WTC11 (cell line): ENCODE results near the gene HES4. TPM values are rescaled to one million over a fixed set of nuclear protein-coding genes. Genes with fewer than 3 reads are reported as not detected.

Source experiments
- ATAC-seq: fragments of 200-7000 bp; cut with Tn5 transposase; 2 replicates; pipeline ENCODE4 v1.10.0; 2021; ENCODE audit warnings: mild to moderate bottlenecking, moderate library complexity
- CTCF ChIA-PET: fragments of 300-600 bp; sonication (Branson Sonifier 250); formaldehyde crosslinking; loops from one replicate; lab custom pipeline; 2021; ENCODE audit warnings: antibody characterized with exemption; lab: Charles Lee
- POLR2A ChIA-PET: fragments of 350-600 bp; sonication (Branson Sonifier 250); formaldehyde crosslinking; loops from one replicate; lab custom pipeline; 2021; ENCODE audit warnings: antibody characterized with exemption; lab: Charles Lee
- DNase-seq: peaks from one replicate; pipeline ENCODE4 v3.0.0; 2021; ENCODE audit warnings: low spot score
- H3K27ac Mint-ChIP-seq: 2 replicates; pipeline ENCODE4 v1.8.0; 2021; ENCODE audit warnings: mixed read lengths
- H3K27me3 Mint-ChIP-seq: 2 replicates; pipeline ENCODE4 v1.8.0; 2021; ENCODE audit warnings: low read depth, mild to moderate bottlenecking, moderate library complexity, mixed read lengths
- H3K36me3 Mint-ChIP-seq: 2 replicates; pipeline ENCODE4 v1.8.0; 2021; ENCODE audit warnings: mixed read lengths
- H3K4me1 Mint-ChIP-seq: 2 replicates; pipeline ENCODE4 v1.8.0; 2022; ENCODE audit warnings: mixed read lengths
- H3K4me3 Mint-ChIP-seq: 2 replicates; pipeline ENCODE4 v1.8.0; 2021; ENCODE audit warnings: mild to moderate bottlenecking, moderate library complexity, mixed read lengths
- H3K9me3 Mint-ChIP-seq: 2 replicates; pipeline ENCODE4 v1.8.0; 2021; ENCODE audit warnings: mixed read lengths
- CREB1 ChIP-seq: sonication (generic); formaldehyde crosslinking; IDR thresholded peaks from 2 replicates; pipeline ENCODE4 v1.8.0; 2023; ENCODE audit warnings: mild to moderate bottlenecking, missing genetic modification reagents
- ELF4 ChIP-seq: sonication (generic); formaldehyde crosslinking; IDR thresholded peaks from 2 replicates; pipeline ENCODE4 v1.8.1; 2022; ENCODE audit warnings: low read depth, mild to moderate bottlenecking, moderate library complexity, missing genetic modification reagents
- FOXJ3 ChIP-seq: sonication (generic); formaldehyde crosslinking; IDR thresholded peaks from 2 replicates; pipeline ENCODE4 v1.9.0; 2021; ENCODE audit warnings: missing genetic modification reagents, mild to moderate bottlenecking, borderline replicate concordance
- FOXP1 ChIP-seq: sonication (generic); formaldehyde crosslinking; IDR thresholded peaks from 2 replicates; pipeline ENCODE4 v1.8.0; 2022; ENCODE audit warnings: missing genetic modification reagents, mild to moderate bottlenecking, moderate library complexity, borderline replicate concordance
- TEAD4 ChIP-seq: sonication (generic); formaldehyde crosslinking; IDR thresholded peaks from 2 replicates; pipeline ENCODE4 v1.8.0; 2022; ENCODE audit warnings: mild to moderate bottlenecking, missing genetic modification reagents
- ZNF138 ChIP-seq: sonication (generic); formaldehyde crosslinking; conservative IDR thresholded peaks from 2 replicates; pipeline ENCODE4 v1.8.1; 2022; ENCODE audit warnings: mild to moderate bottlenecking, moderate library complexity, missing genetic modification reagents
- ZNF423 ChIP-seq: fragments of 250-450 bp; sonication (Bioruptor Pico); IDR thresholded peaks from 2 replicates; pipeline ENCODE4 v2.1.2; 2022; ENCODE audit warnings: mild to moderate bottlenecking, moderate library complexity
- total RNA-seq: library from RNA; stranded (reverse); gene quantifications from 3 replicates; pipeline ENCODE4 v1.2.3, GENCODE V29; 2021
- TF ChIP-seq, protein P1 (sequence below): sonication (generic); formaldehyde crosslinking; IDR thresholded peaks from 2 replicates; pipeline ENCODE4 v1.8.0; 2023; ENCODE audit warnings: missing genetic modification reagents, mild to moderate bottlenecking, borderline replicate concordance
- TF ChIP-seq, protein P2 (sequence below): fragments of 250-450 bp; sonication (Bioruptor Pico); IDR thresholded peaks from 2 replicates; pipeline ENCODE4 v1.8.0; 2021; ENCODE audit warnings: mild to moderate bottlenecking
- TF ChIP-seq, protein P3 (sequence below): sonication (generic); formaldehyde crosslinking; IDR thresholded peaks from 2 replicates; pipeline ENCODE4 v1.8.1; 2022; ENCODE audit warnings: mild to moderate bottlenecking, moderate library complexity, missing genetic modification reagents
- TF ChIP-seq, protein P4 (sequence below): fragments of 250-450 bp; sonication (Bioruptor Pico); IDR thresholded peaks from 2 replicates; pipeline ENCODE4 v1.9.0; 2021; ENCODE audit warnings: moderate library complexity, mild to moderate bottlenecking, inconsistent platforms, borderline replicate concordance
- TF ChIP-seq, protein P5 (sequence below): sonication (generic); formaldehyde crosslinking; IDR thresholded peaks from 2 replicates; pipeline ENCODE4 v1.8.1; 2022; ENCODE audit warnings: missing genetic modification reagents, borderline replicate concordance
- TF ChIP-seq, protein P6 (sequence below): sonication (generic); formaldehyde crosslinking; IDR thresholded peaks from 2 replicates; pipeline ENCODE4 v1.8.1; 2023; ENCODE audit warnings: mild to moderate bottlenecking, missing genetic modification reagents, moderate library complexity
- TF ChIP-seq, protein P7 (sequence below): sonication (generic); formaldehyde crosslinking; IDR thresholded peaks from 2 replicates; pipeline ENCODE4 v1.8.0; 2023; ENCODE audit warnings: mild to moderate bottlenecking, missing genetic modification reagents
- TF ChIP-seq, protein P8 (sequence below): sonication (generic); formaldehyde crosslinking; IDR thresholded peaks from 2 replicates; pipeline ENCODE4 v1.8.1; 2023; ENCODE audit warnings: mild to moderate bottlenecking, moderate library complexity, missing genetic modification reagents
- TF ChIP-seq, protein P9 (sequence below): sonication (generic); formaldehyde crosslinking; IDR thresholded peaks from 2 replicates; pipeline ENCODE4 v1.8.0; 2022; ENCODE audit warnings: mild to moderate bottlenecking, missing genetic modification reagents

Gene HES4
- total RNA-seq, 1 experiment from 2014 or later = 4.5 TPM

DNA sequence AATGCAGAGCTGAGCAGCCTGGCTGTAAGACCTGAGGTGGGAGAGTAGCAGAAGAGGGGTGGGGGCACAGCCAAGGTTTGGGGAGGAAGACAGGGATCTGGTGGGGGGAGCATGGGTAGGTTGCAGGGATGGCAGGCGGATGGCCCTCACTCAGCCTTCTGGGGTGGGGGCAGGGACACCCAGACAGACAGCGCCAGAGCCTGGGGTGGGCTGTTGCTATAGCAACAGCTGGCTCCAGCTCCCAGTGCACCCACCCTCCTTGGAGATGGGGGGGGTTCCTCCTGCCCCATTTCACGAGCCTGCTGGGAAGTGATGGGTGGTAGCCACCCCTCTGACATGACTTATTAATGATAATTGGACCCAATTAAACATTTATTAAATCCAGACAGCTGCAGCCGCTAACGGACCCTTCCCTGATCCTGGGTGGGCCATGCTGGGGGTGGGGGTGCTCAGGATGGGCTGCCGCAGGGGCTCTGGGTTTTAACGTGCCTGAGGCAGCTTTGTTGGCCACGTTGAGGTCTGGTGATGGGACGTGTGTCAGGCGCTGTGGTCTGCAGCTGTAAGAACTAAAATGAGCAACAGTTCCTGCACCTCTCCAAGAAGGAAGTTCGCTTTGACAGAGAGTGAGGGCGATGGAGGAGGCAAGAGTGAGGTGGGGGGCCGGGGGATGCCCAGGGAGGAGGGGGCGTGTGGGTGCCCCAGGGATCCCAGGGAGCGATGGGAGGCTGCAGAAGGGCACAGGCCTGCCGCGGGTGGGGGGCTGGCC is 39.4 kb upstream of the HES4 start (continued):
- TF ChIP-seq, protein P1, sequence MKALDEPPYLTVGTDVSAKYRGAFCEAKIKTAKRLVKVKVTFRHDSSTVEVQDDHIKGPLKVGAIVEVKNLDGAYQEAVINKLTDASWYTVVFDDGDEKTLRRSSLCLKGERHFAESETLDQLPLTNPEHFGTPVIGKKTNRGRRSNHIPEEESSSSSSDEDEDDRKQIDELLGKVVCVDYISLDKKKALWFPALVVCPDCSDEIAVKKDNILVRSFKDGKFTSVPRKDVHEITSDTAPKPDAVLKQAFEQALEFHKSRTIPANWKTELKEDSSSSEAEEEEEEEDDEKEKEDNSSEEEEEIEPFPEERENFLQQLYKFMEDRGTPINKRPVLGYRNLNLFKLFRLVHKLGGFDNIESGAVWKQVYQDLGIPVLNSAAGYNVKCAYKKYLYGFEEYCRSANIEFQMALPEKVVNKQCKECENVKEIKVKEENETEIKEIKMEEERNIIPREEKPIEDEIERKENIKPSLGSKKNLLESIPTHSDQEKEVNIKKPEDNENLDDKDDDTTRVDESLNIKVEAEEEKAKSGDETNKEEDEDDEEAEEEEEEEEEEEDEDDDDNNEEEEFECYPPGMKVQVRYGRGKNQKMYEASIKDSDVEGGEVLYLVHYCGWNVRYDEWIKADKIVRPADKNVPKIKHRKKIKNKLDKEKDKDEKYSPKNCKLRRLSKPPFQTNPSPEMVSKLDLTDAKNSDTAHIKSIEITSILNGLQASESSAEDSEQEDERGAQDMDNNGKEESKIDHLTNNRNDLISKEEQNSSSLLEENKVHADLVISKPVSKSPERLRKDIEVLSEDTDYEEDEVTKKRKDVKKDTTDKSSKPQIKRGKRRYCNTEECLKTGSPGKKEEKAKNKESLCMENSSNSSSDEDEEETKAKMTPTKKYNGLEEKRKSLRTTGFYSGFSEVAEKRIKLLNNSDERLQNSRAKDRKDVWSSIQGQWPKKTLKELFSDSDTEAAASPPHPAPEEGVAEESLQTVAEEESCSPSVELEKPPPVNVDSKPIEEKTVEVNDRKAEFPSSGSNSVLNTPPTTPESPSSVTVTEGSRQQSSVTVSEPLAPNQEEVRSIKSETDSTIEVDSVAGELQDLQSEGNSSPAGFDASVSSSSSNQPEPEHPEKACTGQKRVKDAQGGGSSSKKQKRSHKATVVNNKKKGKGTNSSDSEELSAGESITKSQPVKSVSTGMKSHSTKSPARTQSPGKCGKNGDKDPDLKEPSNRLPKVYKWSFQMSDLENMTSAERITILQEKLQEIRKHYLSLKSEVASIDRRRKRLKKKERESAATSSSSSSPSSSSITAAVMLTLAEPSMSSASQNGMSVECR (CRISPR knock-in tag) = no peak
- TF ChIP-seq ZNF423 (CRISPR knock-in tag) = no peak
- TF ChIP-seq FOXJ3 (CRISPR knock-in tag) = no peak
- TF ChIP-seq ELF4 = no peak
- TF ChIP-seq, protein P2, sequence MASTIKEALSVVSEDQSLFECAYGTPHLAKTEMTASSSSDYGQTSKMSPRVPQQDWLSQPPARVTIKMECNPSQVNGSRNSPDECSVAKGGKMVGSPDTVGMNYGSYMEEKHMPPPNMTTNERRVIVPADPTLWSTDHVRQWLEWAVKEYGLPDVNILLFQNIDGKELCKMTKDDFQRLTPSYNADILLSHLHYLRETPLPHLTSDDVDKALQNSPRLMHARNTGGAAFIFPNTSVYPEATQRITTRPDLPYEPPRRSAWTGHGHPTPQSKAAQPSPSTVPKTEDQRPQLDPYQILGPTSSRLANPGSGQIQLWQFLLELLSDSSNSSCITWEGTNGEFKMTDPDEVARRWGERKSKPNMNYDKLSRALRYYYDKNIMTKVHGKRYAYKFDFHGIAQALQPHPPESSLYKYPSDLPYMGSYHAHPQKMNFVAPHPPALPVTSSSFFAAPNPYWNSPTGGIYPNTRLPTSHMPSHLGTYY = no peak
- TF ChIP-seq, protein P3, sequence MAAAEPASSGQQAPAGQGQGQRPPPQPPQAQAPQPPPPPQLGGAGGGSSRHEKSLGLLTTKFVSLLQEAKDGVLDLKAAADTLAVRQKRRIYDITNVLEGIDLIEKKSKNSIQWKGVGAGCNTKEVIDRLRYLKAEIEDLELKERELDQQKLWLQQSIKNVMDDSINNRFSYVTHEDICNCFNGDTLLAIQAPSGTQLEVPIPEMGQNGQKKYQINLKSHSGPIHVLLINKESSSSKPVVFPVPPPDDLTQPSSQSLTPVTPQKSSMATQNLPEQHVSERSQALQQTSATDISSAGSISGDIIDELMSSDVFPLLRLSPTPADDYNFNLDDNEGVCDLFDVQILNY (CRISPR knock-in tag) = no peak
- no peak for TF ChIP-seq TEAD4 (CRISPR knock-in tag)
- TF ChIP-seq, protein P4, sequence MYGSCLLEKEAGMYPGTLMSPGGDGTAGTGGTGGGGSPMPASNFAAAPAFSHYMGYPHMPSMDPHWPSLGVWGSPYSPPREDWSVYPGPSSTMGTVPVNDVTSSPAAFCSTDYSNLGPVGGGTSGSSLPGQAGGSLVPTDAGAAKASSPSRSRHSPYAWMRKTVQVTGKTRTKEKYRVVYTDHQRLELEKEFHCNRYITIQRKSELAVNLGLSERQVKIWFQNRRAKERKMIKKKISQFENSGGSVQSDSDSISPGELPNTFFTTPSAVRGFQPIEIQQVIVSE (CRISPR knock-in tag) = no peak
- no peak for TF ChIP-seq FOXP1 (CRISPR knock-in tag)
- TF ChIP-seq, protein P5, sequence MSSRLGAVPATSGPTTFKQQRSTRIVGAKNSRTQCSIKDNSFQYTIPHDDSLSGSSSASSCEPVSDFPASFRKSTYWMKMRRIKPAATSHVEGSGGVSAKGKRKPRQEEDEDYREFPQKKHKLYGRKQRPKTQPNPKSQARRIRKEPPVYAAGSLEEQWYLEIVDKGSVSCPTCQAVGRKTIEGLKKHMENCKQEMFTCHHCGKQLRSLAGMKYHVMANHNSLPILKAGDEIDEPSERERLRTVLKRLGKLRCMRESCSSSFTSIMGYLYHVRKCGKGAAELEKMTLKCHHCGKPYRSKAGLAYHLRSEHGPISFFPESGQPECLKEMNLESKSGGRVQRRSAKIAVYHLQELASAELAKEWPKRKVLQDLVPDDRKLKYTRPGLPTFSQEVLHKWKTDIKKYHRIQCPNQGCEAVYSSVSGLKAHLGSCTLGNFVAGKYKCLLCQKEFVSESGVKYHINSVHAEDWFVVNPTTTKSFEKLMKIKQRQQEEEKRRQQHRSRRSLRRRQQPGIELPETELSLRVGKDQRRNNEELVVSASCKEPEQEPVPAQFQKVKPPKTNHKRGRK (CRISPR knock-in tag) = no peak

DNA sequence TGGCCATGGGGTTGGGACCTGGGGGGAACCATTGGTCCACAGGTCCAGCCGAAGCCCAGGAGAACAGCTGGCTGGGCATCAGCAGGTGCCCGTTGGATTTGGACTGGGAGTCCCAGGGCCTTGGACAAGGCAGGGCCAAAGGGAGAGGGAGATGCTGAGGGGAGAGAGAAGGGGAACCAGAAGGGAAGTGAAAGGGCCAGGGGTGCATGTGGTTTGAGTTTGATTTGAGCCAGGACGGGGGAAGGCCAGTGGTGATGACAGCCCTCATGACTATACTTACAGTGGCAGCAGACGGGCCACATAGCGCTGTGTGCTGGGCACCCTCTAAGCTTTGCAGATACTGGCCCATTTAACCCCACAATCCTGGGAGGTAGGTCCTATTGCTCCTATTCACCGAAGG is 38.8 kb upstream of the HES4 start:
- Mint-ChIP-seq H3K9me3 (no peaks in the 10 kb centered on the region), H3K36me3 (peaks cover 7% of the 10 kb centered on the region; the same call in 1 of the 2 replicates), H3K4me3 (no peak overlapping the region), H3K4me1 (peaks cover 5% of the 10 kb centered on the region), H3K27me3 (peaks cover 46% of the 10 kb centered on the region), H3K27ac (no peak overlapping the region)
- ATAC-seq (no peak), DNase-seq (no peak)
- CTCF ChIA-PET = interaction anchor here (1.0 to 4.0 kb wide), 6 partner anchors 19 to 134 kb away, joined by 3 to 35 read pairs (median 5); partner anchors contain the start of gene AGRN
- POLR2A ChIA-PET = no interaction called here
- TF ChIP-seq CREB1 (CRISPR knock-in tag) (no peak), ZNF138 (CRISPR knock-in tag) (no peak)
- TF ChIP-seq, protein P6, sequence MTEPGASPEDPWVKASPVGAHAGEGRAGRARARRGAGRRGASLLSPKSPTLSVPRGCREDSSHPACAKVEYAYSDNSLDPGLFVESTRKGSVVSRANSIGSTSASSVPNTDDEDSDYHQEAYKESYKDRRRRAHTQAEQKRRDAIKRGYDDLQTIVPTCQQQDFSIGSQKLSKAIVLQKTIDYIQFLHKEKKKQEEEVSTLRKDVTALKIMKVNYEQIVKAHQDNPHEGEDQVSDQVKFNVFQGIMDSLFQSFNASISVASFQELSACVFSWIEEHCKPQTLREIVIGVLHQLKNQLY (CRISPR knock-in tag) = no peak
- TF ChIP-seq, protein P7, sequence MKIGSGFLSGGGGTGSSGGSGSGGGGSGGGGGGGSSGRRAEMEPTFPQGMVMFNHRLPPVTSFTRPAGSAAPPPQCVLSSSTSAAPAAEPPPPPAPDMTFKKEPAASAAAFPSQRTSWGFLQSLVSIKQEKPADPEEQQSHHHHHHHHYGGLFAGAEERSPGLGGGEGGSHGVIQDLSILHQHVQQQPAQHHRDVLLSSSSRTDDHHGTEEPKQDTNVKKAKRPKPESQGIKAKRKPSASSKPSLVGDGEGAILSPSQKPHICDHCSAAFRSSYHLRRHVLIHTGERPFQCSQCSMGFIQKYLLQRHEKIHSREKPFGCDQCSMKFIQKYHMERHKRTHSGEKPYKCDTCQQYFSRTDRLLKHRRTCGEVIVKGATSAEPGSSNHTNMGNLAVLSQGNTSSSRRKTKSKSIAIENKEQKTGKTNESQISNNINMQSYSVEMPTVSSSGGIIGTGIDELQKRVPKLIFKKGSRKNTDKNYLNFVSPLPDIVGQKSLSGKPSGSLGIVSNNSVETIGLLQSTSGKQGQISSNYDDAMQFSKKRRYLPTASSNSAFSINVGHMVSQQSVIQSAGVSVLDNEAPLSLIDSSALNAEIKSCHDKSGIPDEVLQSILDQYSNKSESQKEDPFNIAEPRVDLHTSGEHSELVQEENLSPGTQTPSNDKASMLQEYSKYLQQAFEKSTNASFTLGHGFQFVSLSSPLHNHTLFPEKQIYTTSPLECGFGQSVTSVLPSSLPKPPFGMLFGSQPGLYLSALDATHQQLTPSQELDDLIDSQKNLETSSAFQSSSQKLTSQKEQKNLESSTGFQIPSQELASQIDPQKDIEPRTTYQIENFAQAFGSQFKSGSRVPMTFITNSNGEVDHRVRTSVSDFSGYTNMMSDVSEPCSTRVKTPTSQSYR (CRISPR knock-in tag) = no peak
- TF ChIP-seq, protein P8, sequence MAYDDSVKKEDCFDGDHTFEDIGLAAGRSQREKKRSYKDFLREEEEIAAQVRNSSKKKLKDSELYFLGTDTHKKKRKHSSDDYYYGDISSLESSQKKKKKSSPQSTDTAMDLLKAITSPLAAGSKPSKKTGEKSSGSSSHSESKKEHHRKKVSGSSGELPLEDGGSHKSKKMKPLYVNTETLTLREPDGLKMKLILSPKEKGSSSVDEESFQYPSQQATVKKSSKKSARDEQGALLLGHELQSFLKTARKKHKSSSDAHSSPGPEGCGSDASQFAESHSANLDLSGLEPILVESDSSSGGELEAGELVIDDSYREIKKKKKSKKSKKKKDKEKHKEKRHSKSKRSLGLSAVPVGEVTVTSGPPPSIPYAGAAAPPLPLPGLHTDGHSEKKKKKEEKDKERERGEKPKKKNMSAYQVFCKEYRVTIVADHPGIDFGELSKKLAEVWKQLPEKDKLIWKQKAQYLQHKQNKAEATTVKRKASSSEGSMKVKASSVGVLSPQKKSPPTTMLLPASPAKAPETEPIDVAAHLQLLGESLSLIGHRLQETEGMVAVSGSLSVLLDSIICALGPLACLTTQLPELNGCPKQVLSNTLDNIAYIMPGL (CRISPR knock-in tag) = no peak
- TF ChIP-seq, protein P4 (CRISPR knock-in tag) = no peak
- TF ChIP-seq, protein P9, sequence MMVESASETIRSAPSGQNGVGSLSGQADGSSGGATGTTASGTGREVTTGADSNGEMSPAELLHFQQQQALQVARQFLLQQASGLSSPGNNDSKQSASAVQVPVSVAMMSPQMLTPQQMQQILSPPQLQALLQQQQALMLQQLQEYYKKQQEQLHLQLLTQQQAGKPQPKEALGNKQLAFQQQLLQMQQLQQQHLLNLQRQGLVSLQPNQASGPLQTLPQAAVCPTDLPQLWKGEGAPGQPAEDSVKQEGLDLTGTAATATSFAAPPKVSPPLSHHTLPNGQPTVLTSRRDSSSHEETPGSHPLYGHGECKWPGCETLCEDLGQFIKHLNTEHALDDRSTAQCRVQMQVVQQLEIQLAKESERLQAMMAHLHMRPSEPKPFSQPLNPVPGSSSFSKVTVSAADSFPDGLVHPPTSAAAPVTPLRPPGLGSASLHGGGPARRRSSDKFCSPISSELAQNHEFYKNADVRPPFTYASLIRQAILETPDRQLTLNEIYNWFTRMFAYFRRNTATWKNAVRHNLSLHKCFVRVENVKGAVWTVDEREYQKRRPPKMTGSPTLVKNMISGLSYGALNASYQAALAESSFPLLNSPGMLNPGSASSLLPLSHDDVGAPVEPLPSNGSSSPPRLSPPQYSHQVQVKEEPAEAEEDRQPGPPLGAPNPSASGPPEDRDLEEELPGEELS = no peak
